H1 (cell line): Measurements from ENCODE around the gene MAPK11. TPM values are rescaled to one million over a fixed set of nuclear protein-coding genes. Genes with fewer than 3 reads are reported as not detected.

Source experiments
- BCL11A ChIP-seq, 2 experiments: IDR thresholded peaks; one replicate each; pipeline ENCODE4 v1.6.1; 2011; ENCODE audit warnings: low read depth in 2 of 2, low read length in 2 of 2, mild to moderate bottlenecking in 2 of 2
- BRCA1 ChIP-seq: IDR thresholded peaks from 2 replicates; pipeline ENCODE4 v1.6.1; 2012; ENCODE audit warnings: low read depth, low read length, improper control_type of control experiment
- GABPA ChIP-seq: IDR thresholded peaks from 2 replicates; pipeline ENCODE4 v1.6.1; 2011; ENCODE audit warnings: mild to moderate bottlenecking, low read length, moderate library complexity, borderline replicate concordance; ENCODE audit not compliant: insufficient read depth
- SIN3A ChIP-seq, 2 experiments: IDR thresholded peaks in 1 of 2; conservative IDR thresholded peaks in 1 of 2; 2 replicates each; pipeline ENCODE4 v1.6.1; 2011 to 2012; ENCODE audit warnings: low read length in 2 of 2, improper control_type of control experiment in 1 of 2, low read depth in 1 of 2, mild to moderate bottlenecking in 1 of 2
- polyA plus RNA-seq, 7 experiments: library from polyadenylated mRNA; depleted of rRNA in 3 of 7; stranded (reverse) in 5 of 7; unstranded in 2 of 7; fragments of >200 nt in 5 of 7; fragments of 200-250 nt in 2 of 7; gene quantifications; 1 replicate in 5 of 7; 2 replicates in 1 of 7; 4 replicates in 1 of 7; pipeline versions ENCODE4 v1.2.1 to v1.2.3, GENCODE V29; 2011 to 2013; ENCODE audit warnings: missing spikeins in 2 of 7, mixed read lengths in 2 of 7
- total RNA-seq: library from RNA; stranded (reverse); fragmentation: NEBNext Ultra II Directional; extraction: Animal tissue kit (Norgen Biotek cat#: 25700); gene quantifications from 2 replicates; pipeline ENCODE4 v1.2.1, GENCODE V29; 2021

MAPK11 gene
- total and polyA plus RNA-seq, 2 of the 8 experiments (the other 6 are each of a cell fraction or from before 2014, with no cell fraction given) = 0.70 to 1.5 TPM

DNA sequence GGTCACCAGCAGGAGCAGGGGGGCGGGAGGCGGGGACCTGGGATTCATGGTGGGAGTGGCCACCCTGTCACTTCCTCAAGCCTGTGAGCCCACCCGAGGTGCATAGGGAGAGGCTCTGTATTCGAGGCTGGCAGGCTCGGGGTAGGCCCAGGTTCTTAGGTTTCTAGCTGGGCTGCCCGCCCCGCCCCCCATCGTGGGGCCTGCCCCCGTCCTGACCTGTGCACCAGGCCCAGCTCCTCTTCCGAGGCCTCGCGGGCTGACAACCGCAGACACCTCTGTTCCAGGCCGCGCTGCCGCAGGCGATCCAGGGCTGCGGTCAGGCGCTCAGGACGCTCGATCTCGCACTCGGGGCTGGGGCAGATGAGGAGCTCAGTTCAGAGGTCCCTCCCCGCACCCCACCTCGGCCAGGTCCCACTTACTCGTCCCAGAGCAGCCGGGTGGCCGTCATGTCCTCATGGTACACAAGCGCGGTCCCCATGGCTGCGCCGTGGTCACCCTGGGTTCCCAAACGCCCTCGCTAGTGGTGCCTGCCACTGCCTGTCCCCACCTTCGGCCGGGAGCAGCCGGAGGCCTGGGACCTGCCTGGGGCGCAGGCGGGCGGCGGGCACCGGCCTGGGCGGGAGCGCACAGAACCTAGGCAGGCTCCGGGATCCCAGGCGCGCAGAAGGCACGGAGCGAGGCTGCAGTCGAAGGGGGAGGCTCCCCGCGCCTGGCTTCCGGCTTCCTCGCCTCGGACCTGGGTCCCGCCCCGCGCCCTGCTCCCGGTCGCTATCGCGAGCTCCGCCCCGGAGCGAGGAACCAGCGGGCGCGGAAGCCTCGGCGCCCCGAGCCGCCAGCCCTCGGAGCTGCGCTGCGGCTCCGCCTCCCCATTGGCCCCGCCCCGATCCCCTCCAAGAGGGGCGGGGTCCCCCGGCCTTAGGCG is 19.4 kb downstream of the MAPK11 start, which contains the start of gene HDAC10 (continued):
- TF ChIP-seq SIN3A (conservative IDR thresholded peaks at IDR 0.05 in 1 of 2, IDR thresholded peaks at IDR 0.05 in 1 of 2; ENCODE audit: low read depth in 1 of 2, low read length in 2 of 2) (peak in 1 of 2 experiments; percentile 54; a peak in 1 of 4 replicates), GABPA (no peak), BRCA1 (peak; percentile 63; the same call in 1 of the 2 replicates), BCL11A (IDR thresholded peaks at IDR 0.05; ENCODE audit: low read depth in 2 of 2, low read length in 2 of 2) (no peak)
